ENCODE results near the gene MCM10. TPM values are rescaled to one million over a fixed set of nuclear protein-coding genes. Genes with fewer than 3 reads are reported as not detected.

MCM10 gene
- total and polyA plus RNA-seq, 2 of the 4 experiments (the other 2 are of a cell fraction) = 5.4 to 11.8 TPM

DNA sequence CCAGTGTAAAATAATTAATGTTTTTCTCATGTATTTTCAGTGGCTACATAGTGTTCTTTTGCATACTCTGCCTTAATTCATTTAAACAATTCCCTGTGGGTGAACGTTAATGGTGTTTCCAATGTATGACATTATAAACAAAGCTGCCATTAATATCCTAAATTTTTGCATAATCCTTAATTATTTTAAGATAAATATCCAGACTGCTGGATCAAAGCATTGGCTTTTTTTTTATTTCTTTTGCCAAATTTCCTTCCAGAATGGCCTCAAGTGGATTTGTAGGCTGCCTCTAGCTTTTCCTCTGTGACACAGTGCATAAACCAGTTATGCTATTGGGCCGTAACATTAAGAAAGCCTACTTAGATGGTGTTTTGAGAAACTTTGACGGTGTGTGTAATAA is 29.5 kb downstream of the MCM10 start:
- H3K56ac ChIP-seq (ENCODE audit: extremely low read depth, insufficient read depth, low read length) = no peak overlapping the region
- H3K23ac ChIP-seq (ENCODE audit: low read depth, low read length) = no peak overlapping the region
- intact Hi-C loops (cut with micrococcal nuclease) (no loop called here), dilution Hi-C loops (cut with HindIII; ENCODE audit: low sequenced_read_pairs, unreplicated experiment) (no loop called here), in situ Hi-C loops (cut with MboI; ENCODE audit: low sequenced_read_pairs) (no loop called here)
- H3K4me3 ChIP-seq (ENCODE audit: insufficient read depth, low read depth, low read length) = no peak overlapping the region
- TF ChIP-seq MXI1 (IDR thresholded peaks at IDR 0.05; ENCODE audit: borderline replicate concordance, low read depth, low read length) (no peak), BHLHE40 (IDR thresholded peaks at IDR 0.05; ENCODE audit: low read depth, low read length) (no peak), FOS (IDR thresholded peaks at IDR 0.05; ENCODE audit: low read depth, low read length) (no peak), MAFK (IDR thresholded peaks at IDR 0.05; ENCODE audit: low read depth, low read length) (no peak), ELK1 (IDR thresholded peaks at IDR 0.05; ENCODE audit: borderline replicate concordance, low read depth, low read length) (no peak), CHD1 (IDR thresholded peaks at IDR 0.05; ENCODE audit: low read depth, low read length) (no peak), MAZ (IDR thresholded peaks at IDR 0.05; ENCODE audit: borderline replicate concordance, low read depth, low read length) (no peak), SMC3 (IDR thresholded peaks at IDR 0.05; ENCODE audit: low read depth, low read length) (no peak), RFX5 (IDR thresholded peaks at IDR 0.05; ENCODE audit: low read depth, low read length) (no peak), RAD21 (IDR thresholded peaks at IDR 0.05; ENCODE audit: low read length) (no peak), RCOR1 (IDR thresholded peaks at IDR 0.05; ENCODE audit: insufficient replicate concordance, low read length) (no peak), CEBPB (IDR thresholded peaks at IDR 0.05; ENCODE audit: low read depth, low read length) (no peak)
- TF ChIP-seq, protein P1, sequence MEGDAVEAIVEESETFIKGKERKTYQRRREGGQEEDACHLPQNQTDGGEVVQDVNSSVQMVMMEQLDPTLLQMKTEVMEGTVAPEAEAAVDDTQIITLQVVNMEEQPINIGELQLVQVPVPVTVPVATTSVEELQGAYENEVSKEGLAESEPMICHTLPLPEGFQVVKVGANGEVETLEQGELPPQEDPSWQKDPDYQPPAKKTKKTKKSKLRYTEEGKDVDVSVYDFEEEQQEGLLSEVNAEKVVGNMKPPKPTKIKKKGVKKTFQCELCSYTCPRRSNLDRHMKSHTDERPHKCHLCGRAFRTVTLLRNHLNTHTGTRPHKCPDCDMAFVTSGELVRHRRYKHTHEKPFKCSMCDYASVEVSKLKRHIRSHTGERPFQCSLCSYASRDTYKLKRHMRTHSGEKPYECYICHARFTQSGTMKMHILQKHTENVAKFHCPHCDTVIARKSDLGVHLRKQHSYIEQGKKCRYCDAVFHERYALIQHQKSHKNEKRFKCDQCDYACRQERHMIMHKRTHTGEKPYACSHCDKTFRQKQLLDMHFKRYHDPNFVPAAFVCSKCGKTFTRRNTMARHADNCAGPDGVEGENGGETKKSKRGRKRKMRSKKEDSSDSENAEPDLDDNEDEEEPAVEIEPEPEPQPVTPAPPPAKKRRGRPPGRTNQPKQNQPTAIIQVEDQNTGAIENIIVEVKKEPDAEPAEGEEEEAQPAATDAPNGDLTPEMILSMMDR (conservative IDR thresholded peaks at IDR 0.05; ENCODE audit: low read depth, low read length) = no peak
- TF ChIP-seq, protein P2, sequence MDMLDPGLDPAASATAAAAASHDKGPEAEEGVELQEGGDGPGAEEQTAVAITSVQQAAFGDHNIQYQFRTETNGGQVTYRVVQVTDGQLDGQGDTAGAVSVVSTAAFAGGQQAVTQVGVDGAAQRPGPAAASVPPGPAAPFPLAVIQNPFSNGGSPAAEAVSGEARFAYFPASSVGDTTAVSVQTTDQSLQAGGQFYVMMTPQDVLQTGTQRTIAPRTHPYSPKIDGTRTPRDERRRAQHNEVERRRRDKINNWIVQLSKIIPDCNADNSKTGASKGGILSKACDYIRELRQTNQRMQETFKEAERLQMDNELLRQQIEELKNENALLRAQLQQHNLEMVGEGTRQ (IDR thresholded peaks at IDR 0.05; ENCODE audit: low read depth, low read length) = no peak
- H2BK20ac ChIP-seq (ENCODE audit: low read depth, low read length) = no peak overlapping the region
- H2BK15ac ChIP-seq (ENCODE audit: low read depth, low read length) = no peak overlapping the region
- WGBS, 2 experiments (ENCODE audit: extremely low coverage in 2 of 2, insufficient read length in 1 of 2) = no CpG with 5 or more reads among the region's 3 CpGs
- no peaks in the 10 kb centered on the region for H3K4me1 ChIP-seq (ENCODE audit: control insufficient read depth, insufficient read depth, low read length)
- no peaks in the 10 kb centered on the region for H3K9me3 ChIP-seq (ENCODE audit: control insufficient read depth, insufficient read depth, low read length)
- H3K27ac ChIP-seq (ENCODE audit: insufficient read depth, low read length) = no peak overlapping the region
- ChIA-PET CTCF (interaction anchor here (1.4 kb wide), 1 partner anchor 9 kb away, joined by 3 read pairs; no protein-coding TSS in a partner anchor), POLR2A (ENCODE audit: unreplicated experiment) (no interaction called here)
- ATAC-seq (ENCODE audit: low read depth) (no peak), DNase-seq (no peak)
- BruUV-seq (replicated peaks) = no TSS peak
- no peak overlapping the region for H2AK9ac ChIP-seq (replicated peaks; ENCODE audit: low read depth, low read length, poor library complexity)
- H4K20me1 ChIP-seq (ENCODE audit: insufficient read depth, low read length) = no peaks in the 10 kb centered on the region
- no peak overlapping the region for H4K91ac ChIP-seq (ENCODE audit: insufficient read depth, low read depth, low read length)
- no peaks in the 10 kb centered on the region for H3K79me1 ChIP-seq (ENCODE audit: low read depth in 1 of 2, low read length in 2 of 2)
- no peak overlapping the region for H4K8ac ChIP-seq (ENCODE audit: low read depth in 2 of 2, low read length in 2 of 2)
- H3K9me1 ChIP-seq (ENCODE audit: insufficient read depth, low read length) = no peaks in the 10 kb centered on the region
- no peak overlapping the region for H2BK5ac ChIP-seq (ENCODE audit: low read depth, low read length, poor library complexity, severe bottlenecking)
- H3K36me3 ChIP-seq (ENCODE audit: control insufficient read depth, insufficient read depth, low read length) = peaks cover 3% of the 10 kb centered on the region
- H3K14ac ChIP-seq (replicated peaks; ENCODE audit: low read depth, low read length) = no peak overlapping the region
- no peak overlapping the region for H3K9ac ChIP-seq (ENCODE audit: low read depth, low read length)
- H3K18ac ChIP-seq (ENCODE audit: low read depth, low read length) = no peak overlapping the region
- no peak overlapping the region for H3K4me2 ChIP-seq (ENCODE audit: low read depth, low read length)
- H2BK120ac ChIP-seq (ENCODE audit: low read depth, low read length) = no peak overlapping the region
- H2AK5ac ChIP-seq (ENCODE audit: low read depth, low read length) = no peak overlapping the region
- H3K27me3 ChIP-seq (ENCODE audit: control insufficient read depth, insufficient read depth, low read length) = no peaks in the 10 kb centered on the region
- no peak overlapping the region for H3K4ac ChIP-seq (ENCODE audit: low read depth, low read length)
- H4K5ac ChIP-seq (ENCODE audit: low read depth, low read length) = no peak overlapping the region
- no peak overlapping the region for H2AFZ ChIP-seq (replicated peaks; ENCODE audit: low read length, poor library complexity)

All from IMR-90 (cell line).